Activated T-cell treated with anti-CD3 and anti-CD28 coated beads, Interleukin-2, amount 50 U/mL, for 48 hours (primary cell): ENCODE results near the gene CERS6.
A peak's percentile ranks its signal among the peaks of the same experiment; 100 is the strongest.
"Not testable (repeated sequence)": the region's sequence is repeated elsewhere in the genome, so short reads cannot be mapped to it uniquely, and the experiment has no call there.

Experiments
- DNase-seq, 2 experiments: peaks; one replicate each; pipeline ENCODE4 v3.0.0-alpha.2; 2020

CERS6 gene

GRCh38 chr2:168744844-168745243 is 288.8 kb downstream of the CERS6 start:
- no peak for DNase-seq

- no peak for DNase-seq
These were observed 292.4 kb downstream of the CERS6 start for GRCh38 chr2:168748461-168748860.

GRCh38 chr2:168749297-168749696 is 293.2 kb downstream of the CERS6 start:
- DNase-seq, result no peak

GRCh38 chr2:168751104-168751740 is 295.1 kb downstream of the CERS6 start:
- peak in 1 of 2 experiments; percentile 32 for DNase-seq

GRCh38 chr2:168752361-168752760 is 296.3 kb downstream of the CERS6 start:
- DNase-seq, result no peak

GRCh38 chr2:168753765-168754329 is 297.8 kb downstream of the CERS6 start:
- DNase-seq, result no peak

- no peak for DNase-seq
These were observed 301.2 kb downstream of the CERS6 start for GRCh38 chr2:168757223-168757622.

GRCh38 chr2:168758970-168759820 is 303.1 kb downstream of the CERS6 start:
- DNase-seq, result no peak

- DNase-seq, result no peak
These were observed 309.3 kb downstream of the CERS6 start for GRCh38 chr2:168765401-168765800.

GRCh38 chr2:168766600-168766999 is 310.5 kb downstream of the CERS6 start:
- DNase-seq, result no peak

GRCh38 chr2:168767258-168767657 is 311.2 kb downstream of the CERS6 start:
- DNase-seq, result no peak

GRCh38 chr2:168768357-168768756 is 312.3 kb downstream of the CERS6 start:
- DNase-seq, result not testable (repeated sequence)

- no peak for DNase-seq
These were observed 314.7 kb downstream of the CERS6 start for GRCh38 chr2:168770796-168771195.

- no peak for DNase-seq
These were observed 316.6 kb downstream of the CERS6 start for GRCh38 chr2:168772704-168773103.

GRCh38 chr2:168773128-168773527 is 317.1 kb downstream of the CERS6 start:
- no peak for DNase-seq

GRCh38 chr2:168773719-168774521 is 317.8 kb downstream of the CERS6 start:
- DNase-seq, result peak; percentile 55 to 58

- no peak for DNase-seq
These were observed 319.8 kb downstream of the CERS6 start for GRCh38 chr2:168775837-168776236.

GRCh38 chr2:168780669-168781071 is 324.6 kb downstream of the CERS6 start:
- DNase-seq, result no peak

- DNase-seq, result no peak
These were observed 325.2 kb downstream of the CERS6 start for GRCh38 chr2:168781191-168781817.

GRCh38 chr2:168782271-168782670 is 326.2 kb downstream of the CERS6 start:
- DNase-seq, result no peak

GRCh38 chr2:168784993-168785392 is 328.9 kb downstream of the CERS6 start:
- no peak for DNase-seq

GRCh38 chr2:168787098-168787781 is 331.2 kb downstream of the CERS6 start:
- no peak for DNase-seq
